ENCODE measurements around the gene PCGF6.
"Not testable (repeated sequence)": the region's sequence is repeated elsewhere in the genome, so short reads cannot be mapped to it uniquely, and the experiment has no call there.

PCGF6 gene

GRCh38 chr10:103350517-103351260 lies at the start of gene PCGF6:
Gene PCGF6 (minus strand): TSS chr10:103351140. CDS start chr10:103351066, 74 bp downstream.
- DNase-seq, result peak; percentile 80 to 83

DNA sequence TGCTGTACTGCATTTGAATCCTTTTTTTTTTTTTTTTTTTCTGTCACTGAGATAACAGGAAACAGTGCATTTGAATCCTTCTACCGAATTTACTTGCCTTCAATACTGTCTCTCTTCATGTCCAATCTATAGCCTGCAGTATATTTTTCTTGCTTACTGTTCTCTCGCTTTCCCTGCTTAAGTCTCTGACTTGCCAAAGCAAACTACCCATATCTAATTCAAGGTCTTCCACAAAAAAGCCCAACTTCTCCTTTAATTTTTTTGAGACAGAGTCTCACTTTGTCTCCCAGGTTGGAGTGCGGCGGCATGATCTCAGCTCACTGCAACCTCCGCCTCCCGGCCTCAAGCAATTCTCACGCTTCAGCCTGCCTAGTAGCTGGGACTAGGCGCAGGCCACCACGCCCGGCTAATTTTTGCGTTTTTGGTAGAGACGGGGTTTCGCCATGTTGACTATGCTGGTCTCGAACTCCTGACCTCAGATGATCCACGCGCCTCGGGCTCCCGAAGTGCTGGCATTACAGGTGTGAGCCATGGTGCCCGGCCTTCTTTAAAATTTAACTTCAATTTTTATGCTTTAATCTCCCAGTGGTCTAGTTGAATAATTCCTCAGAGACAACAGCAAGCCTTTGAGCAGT lies 46.4 kb upstream of the PCGF6 start:
- DNase-seq, result no peak

GRCh38 chr10:103396789-103397087 lies 45.8 kb upstream of the PCGF6 start:
- DNase-seq, result no peak

DNA sequence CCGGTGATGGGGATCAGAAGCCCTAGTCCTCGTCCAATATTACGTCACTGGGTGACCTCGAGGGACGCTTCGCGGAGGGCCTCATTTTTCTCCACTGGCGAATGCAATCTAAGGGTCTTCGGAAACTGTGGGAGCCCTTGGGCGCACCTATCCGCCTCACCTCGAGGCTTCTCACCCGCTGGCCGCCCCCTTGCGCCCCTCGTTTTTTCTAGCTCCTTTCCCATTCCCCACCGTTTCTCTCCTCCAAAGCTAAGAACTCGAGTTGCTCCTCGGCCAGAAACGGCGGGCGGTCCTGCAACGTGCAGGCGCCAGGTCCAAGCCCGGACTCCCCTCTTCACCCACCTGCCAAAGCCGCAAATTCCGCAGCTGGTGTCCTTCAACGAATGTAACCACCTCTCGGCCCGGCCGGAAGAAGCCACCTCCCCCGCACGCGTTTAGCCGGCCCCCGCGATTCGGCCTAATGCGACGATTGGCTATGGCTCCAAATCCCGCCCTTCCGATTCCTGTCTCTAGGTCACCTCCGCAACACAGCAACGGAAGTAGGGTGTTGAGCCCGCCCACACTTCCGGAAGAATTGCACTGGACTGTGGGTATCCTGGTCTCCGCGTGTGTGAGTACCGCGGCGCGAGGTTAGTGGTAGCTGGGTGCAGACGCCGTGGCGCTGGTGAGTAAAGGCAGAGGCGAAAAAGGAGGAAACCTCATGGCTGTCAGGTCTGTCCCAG lies 45.3 kb upstream of the PCGF6 start, which contains the start of the genes ATP5MK and PDCD11:
TSS of gene ATP5MK (minus strand) at position 409 of the 722 bp plus-strand sequence. CDS start 4,018 bp downstream, outside the sequence.
TSS of gene PDCD11 (plus strand) at position 560 of the 722 bp plus-strand sequence. CDS start 1,801 bp downstream, outside the sequence.
- peak; percentile 95 to 98 for DNase-seq

DNA sequence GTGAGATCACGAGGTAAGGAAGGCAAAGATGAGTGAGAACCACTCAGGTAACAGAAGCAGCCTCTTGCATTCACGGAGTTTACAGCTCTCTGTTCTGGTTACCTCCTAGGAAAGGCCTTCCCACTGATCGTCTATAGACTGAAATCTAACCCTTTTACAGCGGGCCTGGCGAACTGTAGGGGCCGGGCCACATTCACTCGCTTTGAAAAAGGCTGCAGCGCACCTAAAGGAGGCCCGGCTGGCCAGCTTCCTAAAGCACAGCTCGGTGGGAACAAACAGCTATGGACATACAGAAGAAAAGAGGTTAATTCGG lies 44.8 kb upstream of the PCGF6 start:
- DNase-seq, result peak in 1 of 2 experiments; percentile 6

GRCh38 chr10:103394180-103394579 lies 43.2 kb upstream of the PCGF6 start:
- no peak for DNase-seq

- DNase-seq, result no peak
Measured at GRCh38 chr10:103382769-103383168, 31.8 kb upstream of the PCGF6 start.

GRCh38 chr10:103374263-103374662 lies 23.3 kb upstream of the PCGF6 start:
- no peak for DNase-seq

DNA sequence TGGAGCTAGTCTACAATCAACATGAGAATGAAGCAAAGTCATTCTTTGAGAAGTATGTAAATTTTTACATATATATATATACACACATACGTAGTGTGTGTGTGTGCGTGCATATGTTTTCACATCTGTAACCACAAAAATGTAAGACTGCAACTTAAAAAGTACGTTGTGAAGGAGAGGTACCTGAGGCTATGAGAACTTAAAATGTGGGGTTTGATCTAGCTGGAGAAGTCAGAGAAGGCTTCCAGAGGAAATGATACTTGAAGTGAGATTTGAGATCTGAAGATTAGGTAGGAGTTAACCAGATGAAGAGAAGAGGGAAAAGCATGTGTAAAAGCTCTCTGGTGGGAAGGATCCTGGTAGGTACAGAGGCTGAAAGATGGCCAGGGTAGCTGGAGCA lies 22.6 kb upstream of the PCGF6 start:
- DNase-seq, result no peak

DNA sequence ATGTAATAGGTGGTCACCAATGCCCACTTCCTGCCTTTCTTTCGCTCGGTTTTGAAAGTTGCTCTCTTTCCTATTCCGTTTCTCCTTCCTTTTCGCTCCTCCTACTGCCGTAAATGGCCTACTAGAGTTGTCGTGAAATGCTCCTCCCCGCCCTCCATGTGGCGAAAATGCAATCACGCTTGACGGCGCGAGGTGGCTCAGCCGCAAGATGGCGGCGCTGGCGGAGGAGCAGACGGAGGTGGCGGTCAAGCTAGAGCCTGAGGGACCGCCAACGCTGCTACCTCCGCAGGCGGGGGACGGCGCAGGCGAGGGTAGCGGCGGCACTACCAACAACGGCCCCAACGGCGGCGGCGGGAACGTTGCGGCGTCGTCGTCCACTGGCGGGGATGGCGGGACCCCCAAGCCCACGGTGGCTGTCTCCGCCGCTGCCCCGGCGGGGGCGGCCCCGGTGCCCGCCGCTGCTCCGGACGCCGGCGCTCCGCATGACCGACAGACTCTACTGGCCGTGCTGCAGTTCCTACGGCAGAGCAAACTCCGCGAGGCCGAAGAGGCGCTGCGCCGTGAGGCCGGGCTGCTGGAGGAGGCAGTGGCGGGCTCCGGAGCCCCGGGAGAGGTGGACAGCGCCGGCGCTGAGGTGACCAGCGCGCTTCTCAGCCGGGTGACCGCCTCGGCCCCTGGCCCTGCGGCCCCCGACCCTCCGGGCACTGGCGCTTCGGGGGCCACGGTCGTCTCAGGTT lies 17.0 kb upstream of the PCGF6 start, which contains the start of gene TAF5:
TSS of gene TAF5 (plus strand) at position 195 of the 737 bp plus-strand sequence. CDS start at position 209, 14 bp downstream.
- DNase-seq, result peak; percentile 89 to 93

- DNase-seq, result no peak
Measured at GRCh38 chr10:103367379-103367781, 16.4 kb upstream of the PCGF6 start.

DNA sequence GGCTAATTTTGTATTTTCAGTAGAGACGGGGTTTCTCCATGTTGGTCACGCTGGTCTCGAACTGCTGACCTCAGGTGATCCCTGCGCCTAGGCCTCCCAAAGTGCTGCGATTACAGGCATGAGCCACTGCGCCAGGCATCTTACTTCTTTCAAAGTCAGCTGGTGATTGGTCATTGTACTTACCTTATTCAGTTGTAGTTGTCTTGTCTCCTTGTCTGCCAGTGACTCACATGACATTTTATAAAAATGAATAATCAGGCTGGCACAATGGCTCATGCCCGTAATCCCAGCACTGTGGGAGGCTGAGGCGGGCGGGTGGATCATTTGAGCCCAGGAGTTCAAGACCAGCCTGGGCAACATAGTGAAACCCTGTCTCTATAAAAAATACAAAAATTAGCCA lies 9.9 kb upstream of the PCGF6 start:
- DNase-seq, result not testable (repeated sequence)

- not testable (repeated sequence) for DNase-seq
Measured at GRCh38 chr10:103359493-103359892, 8.6 kb upstream of the PCGF6 start.

DNA sequence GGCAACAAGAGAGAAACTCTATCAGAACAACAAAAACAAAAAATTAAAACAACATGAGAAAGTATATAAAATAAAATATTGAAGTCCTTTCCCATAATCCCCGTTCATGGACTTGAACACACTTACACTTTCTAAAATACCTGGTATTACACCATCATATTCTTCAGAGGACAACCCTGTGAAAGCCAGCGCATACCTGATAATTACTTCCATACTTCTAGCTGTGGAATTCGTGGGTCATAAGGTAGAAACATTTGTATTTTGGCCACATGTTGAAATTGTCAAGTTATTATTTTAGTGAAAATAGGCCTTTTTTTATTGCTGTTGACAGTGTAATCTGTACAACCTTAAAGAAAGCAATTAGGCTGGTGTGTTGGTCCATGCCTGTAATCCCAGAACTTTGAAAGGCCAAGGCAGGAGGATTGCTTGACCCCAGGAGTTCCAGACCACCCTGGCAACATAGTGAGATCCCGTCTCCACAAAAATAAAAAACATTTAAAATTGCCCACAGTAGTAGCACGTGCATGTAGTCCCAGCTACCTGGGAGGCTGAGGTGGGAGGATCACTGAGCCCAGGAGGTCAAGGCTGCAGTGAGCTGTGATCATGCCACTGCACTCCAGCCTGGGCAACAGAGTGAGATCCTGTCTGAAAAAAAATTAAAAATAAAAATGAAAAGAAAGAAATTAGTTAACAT lies 5.1 kb upstream of the PCGF6 start:
- no peak for DNase-seq

- not testable (repeated sequence) for DNase-seq
Measured at GRCh38 chr10:103354567-103354966, 3.6 kb upstream of the PCGF6 start.

- DNase-seq, result no peak
Measured at GRCh38 chr10:103353281-103353680, 2.3 kb upstream of the PCGF6 start.

GRCh38 chr10:103350175-103350516 lies 794 bp downstream of the PCGF6 start:
- DNase-seq, result no peak

GRCh38 chr10:103336370-103336769 lies 14.6 kb downstream of the PCGF6 start:
- DNase-seq, result no peak

GRCh38 chr10:103334567-103334966 lies 16.4 kb downstream of the PCGF6 start:
- no peak for DNase-seq

DNA sequence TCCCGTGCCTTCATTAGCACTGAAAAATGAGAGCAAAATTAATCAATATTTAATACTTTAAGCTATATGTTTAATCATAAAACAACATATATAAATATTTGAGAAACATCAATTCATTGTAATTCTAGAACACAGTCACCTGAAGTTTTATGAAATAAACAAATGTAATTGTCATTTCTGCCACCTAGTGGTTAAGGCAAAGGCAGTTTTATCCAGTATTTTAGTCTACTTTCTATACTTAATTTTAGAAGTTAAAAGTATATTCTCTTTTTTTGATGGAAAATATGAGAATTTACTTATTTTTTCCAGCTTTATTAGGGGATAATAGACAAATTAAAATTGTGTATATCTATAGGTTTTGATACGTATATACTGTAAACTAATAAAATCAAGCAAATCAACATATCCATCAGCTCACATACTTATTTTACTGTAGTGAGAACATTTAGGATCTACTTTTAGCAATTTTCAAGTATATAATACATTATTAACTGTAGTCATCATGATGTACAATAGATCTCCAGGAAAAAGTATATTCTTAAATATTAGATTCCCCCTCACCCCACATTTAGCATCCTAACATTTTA lies 16.9 kb downstream of the PCGF6 start:
- DNase-seq, result no peak

GRCh38 chr10:103327906-103328305 lies 23.0 kb downstream of the PCGF6 start:
- no peak for DNase-seq

- no peak for DNase-seq
Measured at GRCh38 chr10:103316087-103316486, 34.9 kb downstream of the PCGF6 start.

All from activated CD4-positive, alpha-beta T cell treated with anti-CD3 and anti-CD28 coated beads, Interleukin-2, amount 50 U/mL, for 48 hours (primary cell).